BE2C (cell line): ENCODE measurements around the gene OIP5.
"Not testable (repeated sequence)": the region's sequence is repeated elsewhere in the genome, so short reads cannot be mapped to it uniquely, and the experiment has no call there.

ENCODE experiments used
- DNase-seq: peaks from one replicate; pipeline ENCODE4 v3.0.0-alpha.2; 2020
- H3K27me3 ChIP-seq: fragments of 250-450 bp; sonication (Bioruptor Pico); 2 replicates; pipeline ENCODE4 v1.5.1; 2020; ENCODE audit warnings: mild to moderate bottlenecking
- H3K36me3 ChIP-seq: fragments of 250-450 bp; sonication (Bioruptor Pico); 2 replicates; pipeline ENCODE4 v1.5.1; 2020; ENCODE audit warnings: mild to moderate bottlenecking
- H3K4me1 ChIP-seq: fragments of 250-450 bp; sonication (Bioruptor Pico); 2 replicates; pipeline ENCODE4 v1.5.1; 2020
- H3K4me3 ChIP-seq: 2 replicates; pipeline ENCODE4 v1.5.1; 2011; ENCODE audit warnings: low read depth, low read length
- H3K9me3 ChIP-seq: fragments of 250-450 bp; sonication (Bioruptor Pico); 2 replicates; pipeline ENCODE4 v1.5.1; 2020
- TF ChIP-seq, protein P1 (sequence below): IDR thresholded peaks from 2 replicates; pipeline ENCODE4 v1.5.1; 2012; ENCODE audit warnings: mild to moderate bottlenecking, low read depth, low read length

Gene OIP5

DNA sequence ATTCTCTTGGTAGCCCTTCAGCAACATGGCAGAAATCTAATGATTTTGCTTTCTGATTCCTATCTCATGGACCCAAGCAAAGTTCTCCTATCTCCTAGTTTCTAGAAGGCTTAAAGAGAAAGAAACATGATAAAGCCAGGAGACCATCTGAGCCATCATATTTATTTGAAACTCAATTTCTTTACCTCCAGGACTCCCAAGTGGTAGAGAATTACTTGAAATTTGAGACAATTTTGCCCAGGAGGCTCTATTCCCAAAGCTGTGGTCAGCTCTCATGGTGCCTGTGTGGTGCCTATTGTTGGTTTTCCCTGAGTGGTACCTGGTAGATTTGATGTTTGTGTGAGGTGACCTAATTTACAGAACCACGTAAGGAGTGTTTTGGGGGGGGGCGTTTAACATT is 62.5 kb downstream of the OIP5 start:
- Histone ChIP-seq H3K4me1 (no peaks in the 10 kb centered on the region), H3K36me3 (peaks cover 16% of the 10 kb centered on the region), H3K4me3 (no peak overlapping the region), H3K9me3 (no peaks in the 10 kb centered on the region), H3K27me3 (no peaks in the 10 kb centered on the region)
- DNase-seq = no peak
- TF ChIP-seq, protein P1, sequence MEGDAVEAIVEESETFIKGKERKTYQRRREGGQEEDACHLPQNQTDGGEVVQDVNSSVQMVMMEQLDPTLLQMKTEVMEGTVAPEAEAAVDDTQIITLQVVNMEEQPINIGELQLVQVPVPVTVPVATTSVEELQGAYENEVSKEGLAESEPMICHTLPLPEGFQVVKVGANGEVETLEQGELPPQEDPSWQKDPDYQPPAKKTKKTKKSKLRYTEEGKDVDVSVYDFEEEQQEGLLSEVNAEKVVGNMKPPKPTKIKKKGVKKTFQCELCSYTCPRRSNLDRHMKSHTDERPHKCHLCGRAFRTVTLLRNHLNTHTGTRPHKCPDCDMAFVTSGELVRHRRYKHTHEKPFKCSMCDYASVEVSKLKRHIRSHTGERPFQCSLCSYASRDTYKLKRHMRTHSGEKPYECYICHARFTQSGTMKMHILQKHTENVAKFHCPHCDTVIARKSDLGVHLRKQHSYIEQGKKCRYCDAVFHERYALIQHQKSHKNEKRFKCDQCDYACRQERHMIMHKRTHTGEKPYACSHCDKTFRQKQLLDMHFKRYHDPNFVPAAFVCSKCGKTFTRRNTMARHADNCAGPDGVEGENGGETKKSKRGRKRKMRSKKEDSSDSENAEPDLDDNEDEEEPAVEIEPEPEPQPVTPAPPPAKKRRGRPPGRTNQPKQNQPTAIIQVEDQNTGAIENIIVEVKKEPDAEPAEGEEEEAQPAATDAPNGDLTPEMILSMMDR = no peak

DNA sequence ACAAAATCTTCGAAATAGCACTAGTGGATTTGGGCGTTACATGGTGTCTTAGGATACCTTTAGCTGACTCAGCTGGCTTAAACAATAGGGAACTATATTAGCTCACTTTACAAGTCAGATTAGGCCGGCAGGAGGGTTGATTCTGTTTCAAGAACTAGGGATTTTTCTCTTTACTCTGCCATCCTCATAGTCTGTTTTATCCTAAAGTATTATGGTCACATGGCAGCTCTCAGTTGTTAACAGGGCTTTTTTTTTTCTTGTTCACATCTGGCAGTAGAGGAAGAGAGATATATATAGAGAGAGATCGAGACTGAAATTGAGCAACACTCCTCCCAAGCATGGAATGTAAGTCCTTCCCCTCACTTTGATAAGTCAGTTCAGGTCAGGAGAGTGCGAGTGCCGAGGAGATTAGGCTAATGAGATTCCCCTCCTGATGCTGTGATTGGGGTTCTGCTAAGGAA is 68.5 kb downstream of the OIP5 start:
- TF ChIP-seq, protein P1 = no peak
- H3K27me3 ChIP-seq = no peaks in the 10 kb centered on the region
- no peak overlapping the region for H3K4me3 ChIP-seq
- DNase-seq = no peak
- H3K4me1 ChIP-seq = no peaks in the 10 kb centered on the region
- H3K9me3 ChIP-seq = no peaks in the 10 kb centered on the region
- H3K36me3 ChIP-seq = peaks cover 28% of the 10 kb centered on the region

DNA sequence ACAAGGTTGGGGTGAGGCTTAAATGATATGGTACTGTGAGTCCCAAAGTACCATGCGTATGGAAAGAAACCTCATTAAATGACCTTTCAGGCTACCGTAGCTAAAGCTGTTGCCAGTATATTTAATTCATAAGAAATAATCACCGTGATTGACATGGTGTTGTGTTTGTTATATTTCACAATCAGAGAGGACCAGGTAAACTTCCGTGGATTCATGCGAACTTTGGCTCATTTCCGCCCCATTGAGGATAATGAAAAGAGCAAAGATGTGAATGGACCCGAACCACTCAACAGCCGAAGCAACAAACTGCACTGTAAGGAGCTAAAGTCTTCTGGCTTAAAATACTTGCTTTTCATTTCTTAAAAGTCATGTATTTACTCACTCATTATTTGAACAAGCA is 69.8 kb downstream of the OIP5 start:
- H3K4me1 ChIP-seq = no peaks in the 10 kb centered on the region
- H3K9me3 ChIP-seq = no peaks in the 10 kb centered on the region
- no peak overlapping the region for H3K4me3 ChIP-seq
- DNase-seq = no peak
- no peaks in the 10 kb centered on the region for H3K27me3 ChIP-seq
- TF ChIP-seq, protein P1 = no peak
- H3K36me3 ChIP-seq = peaks cover 32% of the 10 kb centered on the region

DNA sequence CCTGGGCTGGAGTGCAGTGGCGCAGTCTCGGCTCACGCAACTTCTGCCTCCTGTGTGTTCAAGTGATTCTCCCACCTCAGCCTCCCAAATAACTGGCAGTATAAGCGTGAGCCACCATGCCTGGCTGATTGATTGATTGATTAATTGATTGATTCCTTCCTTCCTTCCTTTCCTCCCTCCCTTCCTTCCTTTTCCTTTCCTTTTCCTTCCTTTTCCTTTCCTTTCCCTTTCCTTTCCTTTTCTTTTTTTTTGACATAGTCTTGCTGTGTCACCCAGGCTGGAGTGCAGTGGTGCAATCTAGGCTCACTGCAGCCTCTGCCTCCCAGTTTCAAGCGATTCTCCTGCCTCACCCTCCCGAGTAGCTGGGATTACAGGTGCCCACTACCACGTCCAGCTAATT is 71.5 kb downstream of the OIP5 start:
- H3K4me1 ChIP-seq, H3K27me3 ChIP-seq, DNase-seq, H3K4me3 ChIP-seq, H3K9me3 ChIP-seq: not testable (repeated sequence)
- peaks cover 33% of the 10 kb centered on the region for H3K36me3 ChIP-seq

DNA sequence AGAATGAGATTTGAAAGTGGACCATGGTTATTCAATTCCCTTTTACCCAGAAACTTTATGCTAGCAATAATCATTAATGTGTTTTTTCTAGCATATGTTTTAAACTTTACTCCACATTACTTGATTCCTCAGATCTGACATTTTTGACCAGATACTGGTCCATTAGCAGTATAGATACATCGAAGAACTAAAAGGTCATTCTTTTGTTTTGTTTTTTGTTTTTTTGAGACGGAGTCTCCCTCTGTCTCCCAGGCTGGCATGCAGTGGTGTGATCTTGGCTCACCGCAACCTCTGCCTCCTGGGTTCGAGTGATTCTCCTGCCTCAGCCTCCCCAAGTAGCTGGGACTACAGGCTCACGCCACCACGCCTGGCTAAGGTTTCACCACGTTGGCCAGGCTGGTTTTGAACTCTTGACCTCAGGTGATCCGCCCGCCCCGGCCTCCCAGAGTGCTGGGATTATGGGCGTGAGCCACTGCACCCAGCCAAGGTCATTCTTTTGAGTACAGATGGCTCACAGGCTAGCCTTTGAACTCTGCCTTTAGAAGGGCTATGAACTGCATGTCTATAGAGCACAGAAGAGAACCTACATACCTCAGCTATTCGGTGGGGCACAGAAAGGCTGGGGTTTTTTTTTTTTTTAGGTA is 72.7 kb downstream of the OIP5 start:
- no peak for DNase-seq
- TF ChIP-seq, protein P1 = no peak
- Histone ChIP-seq H3K27me3 (no peaks in the 10 kb centered on the region), H3K9me3 (no peaks in the 10 kb centered on the region), H3K4me1 (no peaks in the 10 kb centered on the region), H3K4me3 (no peak overlapping the region), H3K36me3 (peaks cover 35% of the 10 kb centered on the region)
